DMS 273 (cell line): Measurements from ENCODE around the gene TRIM27.
"Not testable (repeated sequence)": the region's sequence is repeated elsewhere in the genome, so short reads cannot be mapped to it uniquely, and the experiment has no call there.

Experiments used
- DNase-seq: peaks from one replicate; lab custom pipeline; 2025; ENCODE audit not compliant: unreplicated experiment; lab: John Stamatoyannopoulos, UW

TRIM27 gene

GRCh38 chr6:28923318-28924102 lies at the start of gene TRIM27:
Gene TRIM27 (minus strand): TSS chr6:28923985. CDS start chr6:28923632, 353 bp downstream.
- DNase-seq = peak; percentile 97

- not testable (repeated sequence) for DNase-seq
These were observed 46.3 kb upstream of the TRIM27 start for GRCh38 chr6:28970056-28970455.

GRCh38 chr6:28969129-28969528 lies 45.3 kb upstream of the TRIM27 start:
- DNase-seq = no peak

GRCh38 chr6:28968476-28968875 lies 44.7 kb upstream of the TRIM27 start:
- DNase-seq = no peak

GRCh38 chr6:28965706-28966105 lies 41.9 kb upstream of the TRIM27 start:
- no peak for DNase-seq

- DNase-seq = no peak
These were observed 37.2 kb upstream of the TRIM27 start for GRCh38 chr6:28960846-28961500.

GRCh38 chr6:28958561-28959243 lies 34.9 kb upstream of the TRIM27 start:
- DNase-seq = not testable (repeated sequence)

- DNase-seq = not testable (repeated sequence)
These were observed 34.1 kb upstream of the TRIM27 start for GRCh38 chr6:28957795-28958314.

- DNase-seq = no peak
These were observed 32.5 kb upstream of the TRIM27 start for GRCh38 chr6:28956331-28956730.

GRCh38 chr6:28953585-28954258 lies 29.9 kb upstream of the TRIM27 start:
- DNase-seq = peak; percentile 73

GRCh38 chr6:28953039-28953584 lies 29.3 kb upstream of the TRIM27 start:
- peak; percentile 91 for DNase-seq

GRCh38 chr6:28949656-28950195 lies 25.9 kb upstream of the TRIM27 start:
- not testable (repeated sequence) for DNase-seq

GRCh38 chr6:28948782-28949486 lies 25.1 kb upstream of the TRIM27 start:
- no peak for DNase-seq

GRCh38 chr6:28947831-28948270 lies 24.1 kb upstream of the TRIM27 start:
- DNase-seq = no peak

- DNase-seq = no peak
These were observed 23.4 kb upstream of the TRIM27 start for GRCh38 chr6:28947067-28947765.

- DNase-seq = no peak
These were observed 21.6 kb upstream of the TRIM27 start for GRCh38 chr6:28945349-28945748.

GRCh38 chr6:28944412-28944865 lies 20.7 kb upstream of the TRIM27 start:
- peak; percentile 90 for DNase-seq

GRCh38 chr6:28943557-28944411 lies 20.0 kb upstream of the TRIM27 start:
- peak; percentile 92 for DNase-seq
